Lower lobe of right lung (tissue), 2 donors: ENCODE data around the gene SLC29A4. TPM values are rescaled to one million over a fixed set of nuclear protein-coding genes. Genes with fewer than 3 reads are reported as not detected.
A peak's percentile ranks its signal among the peaks of the same experiment; 100 is the strongest.

Experiments used
- ATAC-seq, 2 donors: fragments of 200-7000 bp; cut with Tn5 transposase; one replicate each; pipeline ENCODE4 v1.9.1; 2020 to 2022; ENCODE audit warnings: mild to moderate bottlenecking in 2 of 2, moderate library complexity in 2 of 2
- DNase-seq: peaks from one replicate; pipeline ENCODE4 v3.0.0-alpha.2; 2020
- H3K27ac ChIP-seq: fragments of 200-600 bp; one replicate; pipeline ENCODE4 v1.8.0; 2022
- H3K27me3 ChIP-seq: fragments of 200-600 bp; one replicate; pipeline ENCODE4 v1.8.0; 2022; ENCODE audit warnings: low read depth
- H3K36me3 ChIP-seq: fragments of 200-600 bp; one replicate; pipeline ENCODE4 v1.8.0; 2022; ENCODE audit warnings: mild to moderate bottlenecking
- H3K4me1 ChIP-seq: fragments of 200-600 bp; one replicate; pipeline ENCODE4 v1.8.0; 2022
- H3K4me3 ChIP-seq: fragments of 200-600 bp; one replicate; pipeline ENCODE4 v1.8.0; 2022; ENCODE audit warnings: mild to moderate bottlenecking
- H3K9me3 ChIP-seq: fragments of 200-600 bp; one replicate; pipeline ENCODE4 v1.8.0; 2022
- intact Hi-C: fragments of 100-400 bp; cut with DNase I; formaldehyde crosslinking; loops from one replicate; pipeline ENCODE4 v1.11.0; 2022
- total RNA-seq: library from RNA; stranded (reverse); fragmentation: NEBNext Ultra II Directional; extraction: Animal tissue kit (Norgen Biotek cat#: 25700); gene quantifications from one replicate; pipeline ENCODE4 v1.2.1, GENCODE V29; 2021
- TF ChIP-seq, protein P1 (sequence below): fragments of 200-600 bp; IDR thresholded peaks from one replicate; pipeline ENCODE4 v1.8.0; 2022; ENCODE audit warnings: antibody characterized with exemption, mild to moderate bottlenecking
- donor health status: DM: no; HTN: yes; CAD: no; lungs with severe emphysema.

SLC29A4 gene
- total RNA-seq, 1 donor from 2014 or later, result 2.7 TPM

DNA sequence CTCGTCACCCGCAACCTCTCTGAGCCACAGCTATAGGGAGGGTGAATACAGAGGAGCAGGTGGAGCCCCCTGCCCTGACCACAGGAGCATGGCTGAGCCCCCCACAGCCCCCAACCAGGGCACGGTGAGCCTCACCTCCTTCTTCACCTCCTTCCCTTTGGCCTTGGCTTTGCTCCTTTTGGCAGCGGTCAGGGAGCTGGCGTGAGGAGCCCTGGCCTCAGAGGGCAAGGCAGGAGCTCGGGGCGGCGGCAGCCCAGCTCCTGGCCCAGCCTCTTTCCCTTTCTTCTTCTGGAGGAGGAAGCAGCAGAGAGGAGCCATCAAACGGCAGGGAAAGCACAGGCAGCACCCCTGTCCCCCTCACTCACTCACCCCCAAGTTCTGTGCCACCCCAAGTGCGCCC, 42.2 kb downstream of the SLC29A4 start:
- ATAC-seq, result no peak
- no peak for DNase-seq
- Histone ChIP-seq H3K36me3 (peaks cover 92% of the 10 kb centered on the region), H3K4me3 (no peak overlapping the region), H3K4me1 (no peaks in the 10 kb centered on the region), H3K27me3 (no peaks in the 10 kb centered on the region), H3K9me3 (no peaks in the 10 kb centered on the region), H3K27ac (no peak overlapping the region)
- intact Hi-C loops, result no loop called here
- TF ChIP-seq, protein P1, sequence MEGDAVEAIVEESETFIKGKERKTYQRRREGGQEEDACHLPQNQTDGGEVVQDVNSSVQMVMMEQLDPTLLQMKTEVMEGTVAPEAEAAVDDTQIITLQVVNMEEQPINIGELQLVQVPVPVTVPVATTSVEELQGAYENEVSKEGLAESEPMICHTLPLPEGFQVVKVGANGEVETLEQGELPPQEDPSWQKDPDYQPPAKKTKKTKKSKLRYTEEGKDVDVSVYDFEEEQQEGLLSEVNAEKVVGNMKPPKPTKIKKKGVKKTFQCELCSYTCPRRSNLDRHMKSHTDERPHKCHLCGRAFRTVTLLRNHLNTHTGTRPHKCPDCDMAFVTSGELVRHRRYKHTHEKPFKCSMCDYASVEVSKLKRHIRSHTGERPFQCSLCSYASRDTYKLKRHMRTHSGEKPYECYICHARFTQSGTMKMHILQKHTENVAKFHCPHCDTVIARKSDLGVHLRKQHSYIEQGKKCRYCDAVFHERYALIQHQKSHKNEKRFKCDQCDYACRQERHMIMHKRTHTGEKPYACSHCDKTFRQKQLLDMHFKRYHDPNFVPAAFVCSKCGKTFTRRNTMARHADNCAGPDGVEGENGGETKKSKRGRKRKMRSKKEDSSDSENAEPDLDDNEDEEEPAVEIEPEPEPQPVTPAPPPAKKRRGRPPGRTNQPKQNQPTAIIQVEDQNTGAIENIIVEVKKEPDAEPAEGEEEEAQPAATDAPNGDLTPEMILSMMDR, result no peak

DNA sequence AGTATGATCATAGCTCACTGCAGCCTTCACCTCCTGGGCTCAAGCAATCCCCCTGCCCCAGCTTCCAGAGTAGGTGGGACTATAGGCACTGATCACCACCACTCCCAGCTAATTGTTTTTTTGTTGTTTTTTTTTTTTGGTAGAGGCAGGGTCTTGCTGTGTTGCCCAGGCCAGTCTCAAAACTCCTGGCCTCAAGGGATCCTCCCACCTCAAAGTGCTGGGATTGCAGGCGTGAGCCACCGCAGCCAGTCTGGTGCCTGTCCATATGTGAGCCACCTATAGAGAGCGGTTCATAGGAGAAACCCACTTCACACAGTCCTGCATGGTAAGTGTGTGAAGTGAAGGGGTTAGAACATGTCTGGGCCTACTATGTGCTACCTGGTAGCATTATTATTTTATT, 47.5 kb downstream of the SLC29A4 start:
- intact Hi-C loops, result no loop called here
- ATAC-seq (no peak), DNase-seq (no peak)
- no peaks in the 10 kb centered on the region for H3K9me3 ChIP-seq
- H3K27me3 ChIP-seq, result no peaks in the 10 kb centered on the region
- H3K27ac ChIP-seq, result no peak overlapping the region
- H3K36me3 ChIP-seq, result peaks cover 92% of the 10 kb centered on the region
- no peak overlapping the region for H3K4me3 ChIP-seq
- no peaks in the 10 kb centered on the region for H3K4me1 ChIP-seq
- TF ChIP-seq, protein P1, result no peak

DNA sequence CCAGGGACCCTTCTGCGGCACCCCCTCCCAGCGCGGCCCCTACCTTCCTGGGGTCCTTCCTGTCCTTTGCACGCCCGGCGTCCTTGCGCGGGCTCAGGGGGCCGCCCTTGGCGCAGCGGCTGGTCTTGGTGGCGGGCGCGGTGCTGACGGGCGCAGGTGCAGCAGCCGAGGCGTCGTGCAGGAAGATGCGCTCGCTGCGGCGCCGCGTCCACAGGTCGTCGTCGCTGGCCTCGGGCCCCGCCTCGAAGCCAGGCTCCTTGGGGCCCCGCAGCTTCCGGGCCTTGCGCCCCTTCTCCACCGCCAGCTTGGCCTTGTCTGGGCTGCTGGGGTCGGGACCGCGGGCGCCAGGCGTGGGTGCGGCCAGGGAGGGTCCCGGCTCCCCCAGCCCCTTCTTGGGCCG, 49.8 kb downstream of the SLC29A4 start:
- no peak overlapping the region for H3K4me3 ChIP-seq
- ATAC-seq (peak in 1 of 2 donors; percentile 18), DNase-seq (no peak)
- H3K27me3 ChIP-seq, result no peaks in the 10 kb centered on the region
- intact Hi-C loops, result no loop called here
- no peaks in the 10 kb centered on the region for H3K4me1 ChIP-seq
- TF ChIP-seq, protein P1, result no peak
- H3K27ac ChIP-seq, result no peak overlapping the region
- peaks cover 96% of the 10 kb centered on the region for H3K36me3 ChIP-seq
- H3K9me3 ChIP-seq, result peaks cover 5% of the 10 kb centered on the region

DNA sequence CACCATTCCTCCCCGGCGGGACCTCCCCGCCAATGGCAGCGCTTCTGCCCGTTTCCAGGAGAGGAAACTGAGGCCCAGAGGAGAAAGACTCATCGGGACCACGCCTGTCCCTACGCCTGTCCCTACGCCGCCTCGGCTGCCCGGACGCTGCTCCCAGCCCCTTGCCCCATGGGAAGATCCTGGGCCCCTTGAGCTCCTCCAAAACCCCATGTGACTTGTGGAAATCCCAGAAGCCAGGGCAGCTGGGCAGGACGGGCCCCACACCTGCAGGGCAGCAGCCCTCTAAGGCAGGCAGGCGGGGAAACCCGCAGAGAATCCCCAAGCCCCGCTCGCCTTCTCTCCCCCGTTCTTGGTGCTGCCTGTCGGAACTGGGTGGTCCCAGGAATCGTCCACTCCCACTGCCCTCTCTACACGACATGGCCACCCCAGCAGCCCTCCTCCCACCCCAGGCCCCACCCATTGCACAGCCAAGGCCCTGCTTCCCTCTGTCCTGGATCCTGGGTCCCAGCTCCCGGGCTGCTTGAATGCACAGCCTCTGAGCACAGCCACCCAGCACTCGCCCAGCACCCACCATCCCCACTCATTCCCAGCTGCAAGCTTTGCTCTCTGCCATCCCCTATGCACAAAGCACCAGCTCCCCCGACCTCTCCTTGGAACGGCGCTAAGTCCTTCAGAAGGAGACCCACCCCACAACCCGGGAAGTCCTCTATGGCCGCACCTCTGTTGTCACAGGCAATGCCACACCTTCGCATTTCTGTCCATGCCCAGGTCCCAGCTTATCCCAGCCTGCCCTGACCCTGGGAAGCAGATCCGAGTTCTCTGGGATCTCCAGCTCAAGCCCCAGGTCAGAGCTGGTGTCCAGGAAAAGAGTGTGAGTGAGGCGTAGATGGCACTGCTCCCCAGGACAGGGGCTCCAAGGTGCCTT, 50.6 kb downstream of the SLC29A4 start:
- H3K4me3 ChIP-seq, result no peak overlapping the region
- H3K27me3 ChIP-seq, result no peaks in the 10 kb centered on the region
- DNase-seq, result no peak
- H3K36me3 ChIP-seq, result peaks cover 96% of the 10 kb centered on the region
- H3K9me3 ChIP-seq, result peaks cover 5% of the 10 kb centered on the region
- intact Hi-C loops, result no loop called here
- no peak overlapping the region for H3K27ac ChIP-seq
- ATAC-seq, result peak; percentile 20 to 45
- H3K4me1 ChIP-seq, result no peaks in the 10 kb centered on the region
- TF ChIP-seq, protein P1, result no peak

DNA sequence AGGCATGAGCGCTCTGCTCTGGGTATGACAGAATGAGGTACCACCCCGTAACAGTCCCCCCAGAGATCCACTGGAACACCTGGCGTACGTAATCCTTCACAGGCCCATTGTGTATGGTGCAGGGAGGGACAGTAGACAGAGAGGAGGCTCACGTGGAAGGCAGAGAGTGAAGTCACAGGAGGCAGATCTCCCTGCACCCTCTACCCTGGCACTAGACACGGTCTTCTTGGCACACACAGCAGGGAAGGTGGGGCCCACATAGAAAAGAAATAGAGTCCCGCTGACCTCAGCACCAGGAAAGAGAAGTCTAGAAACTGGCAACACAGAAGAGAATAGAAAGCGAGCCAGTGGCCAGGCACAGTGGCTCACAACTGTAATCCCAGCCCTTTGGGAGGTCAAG, 51.9 kb downstream of the SLC29A4 start:
- TF ChIP-seq, protein P1, result no peak
- H3K4me1 ChIP-seq, result no peaks in the 10 kb centered on the region
- ATAC-seq, result no peak
- DNase-seq, result no peak
- no peaks in the 10 kb centered on the region for H3K27me3 ChIP-seq
- intact Hi-C loops, result no loop called here
- H3K27ac ChIP-seq, result no peak overlapping the region
- H3K36me3 ChIP-seq, result peaks cover 94% of the 10 kb centered on the region
- H3K4me3 ChIP-seq, result no peak overlapping the region
- H3K9me3 ChIP-seq, result peaks cover 5% of the 10 kb centered on the region
